ENCODE results near the gene THBS1.

Gene THBS1

DNA sequence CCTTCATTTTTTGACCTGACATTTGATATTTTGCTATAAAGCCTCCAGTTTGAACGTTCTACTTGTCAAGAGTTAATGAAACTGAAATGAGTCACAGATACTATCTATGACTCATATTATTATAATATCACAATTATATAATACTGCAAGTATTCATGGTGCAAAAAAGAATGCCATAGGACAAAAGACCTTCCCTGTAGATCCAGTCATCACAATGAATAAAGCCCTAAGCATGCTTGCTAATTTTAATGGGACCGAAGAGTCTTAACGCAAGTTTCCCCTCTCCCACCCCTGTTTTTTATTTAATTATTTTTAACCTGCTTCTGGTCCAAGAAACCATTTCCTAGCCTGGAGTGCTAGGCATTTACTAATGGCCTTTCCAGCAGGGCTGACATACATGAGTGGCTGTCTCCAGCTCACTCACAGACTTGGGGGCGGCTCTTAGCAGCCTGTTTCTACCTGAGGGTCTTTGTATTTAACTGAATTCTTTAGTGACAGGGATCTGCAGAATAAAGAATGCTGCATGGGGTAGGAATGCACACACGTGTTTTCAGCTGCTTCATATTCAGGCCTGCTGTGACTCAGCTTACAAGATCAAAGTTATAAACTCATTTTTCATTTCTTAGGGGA, 61.2 kb downstream of the THBS1 start:
- Histone ChIP-seq H3K36me3 (ENCODE audit: control insufficient read depth in 5 of 5, insufficient read depth in 5 of 5, low read length in 5 of 5) (no peaks in the 10 kb centered on the region), H3K9ac (ENCODE audit: low read length in 5 of 5) (no peak overlapping the region), H3K27me3 (ENCODE audit: control insufficient read depth in 5 of 5, insufficient read depth in 4 of 5, low read length in 5 of 5) (no peaks in the 10 kb centered on the region), H3K4me3 (ENCODE audit: low read depth in 1 of 5, low read length in 5 of 5) (no peak overlapping the region), H3K4me1 (ENCODE audit: control insufficient read depth in 5 of 5, insufficient read depth in 5 of 5, low read length in 5 of 5) (peaks cover 0 to 3% (median 0%) of the 10 kb centered on the region in 5 donors), H3K27ac (ENCODE audit: low read depth, low read length) (no peak overlapping the region), H3K9me3 (ENCODE audit: control insufficient read depth in 5 of 5, low read length in 5 of 5) (no peaks in the 10 kb centered on the region)

- Histone ChIP-seq H3K4me3 (ENCODE audit: low read depth in 1 of 5, low read length in 5 of 5) (no peak overlapping the region), H3K36me3 (ENCODE audit: control insufficient read depth in 5 of 5, insufficient read depth in 5 of 5, low read length in 5 of 5) (no peaks in the 10 kb centered on the region), H3K9me3 (ENCODE audit: control insufficient read depth in 5 of 5, low read length in 5 of 5) (no peaks in the 10 kb centered on the region), H3K9ac (ENCODE audit: low read length in 5 of 5) (no peak overlapping the region), H3K4me1 (ENCODE audit: control insufficient read depth in 5 of 5, insufficient read depth in 5 of 5, low read length in 5 of 5) (peaks cover 0 to 3% (median 0%) of the 10 kb centered on the region in 5 donors), H3K27ac (ENCODE audit: low read depth, low read length) (no peak overlapping the region), H3K27me3 (ENCODE audit: control insufficient read depth in 5 of 5, insufficient read depth in 4 of 5, low read length in 5 of 5) (no peaks in the 10 kb centered on the region)
Measured at GRCh38 chr15:39643727-39644126, 62.8 kb downstream of the THBS1 start.

DNA sequence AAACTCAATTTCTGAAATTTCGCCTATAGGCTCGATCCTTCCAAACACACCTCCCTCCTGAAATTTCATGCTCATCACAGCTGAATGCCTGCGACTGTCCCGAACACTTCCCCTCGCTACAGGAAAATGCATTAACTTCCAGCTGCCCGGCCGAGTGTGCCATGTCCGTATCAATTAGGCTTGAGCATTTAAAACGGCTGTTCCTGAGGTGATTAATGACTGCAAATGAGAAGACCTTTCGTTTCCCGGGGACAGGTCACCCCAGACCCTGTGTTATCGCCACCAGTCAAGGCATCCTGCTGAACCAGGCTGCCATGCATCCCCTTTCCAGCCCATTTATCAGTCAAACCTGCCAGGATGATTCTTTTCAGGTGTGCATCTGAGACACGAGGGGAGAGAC, 63.3 kb downstream of the THBS1 start:
- Histone ChIP-seq H3K36me3 (ENCODE audit: control insufficient read depth in 5 of 5, insufficient read depth in 5 of 5, low read length in 5 of 5) (no peaks in the 10 kb centered on the region), H3K4me1 (ENCODE audit: control insufficient read depth in 5 of 5, insufficient read depth in 5 of 5, low read length in 5 of 5) (peaks cover 0 to 3% (median 0%) of the 10 kb centered on the region in 5 donors), H3K27me3 (ENCODE audit: control insufficient read depth in 5 of 5, insufficient read depth in 4 of 5, low read length in 5 of 5) (no peaks in the 10 kb centered on the region), H3K9me3 (ENCODE audit: control insufficient read depth in 5 of 5, low read length in 5 of 5) (no peaks in the 10 kb centered on the region), H3K9ac (ENCODE audit: low read length in 5 of 5) (no peak overlapping the region), H3K27ac (ENCODE audit: low read depth, low read length) (no peak overlapping the region), H3K4me3 (ENCODE audit: low read depth in 1 of 5, low read length in 5 of 5) (no peak overlapping the region)

- peaks cover 0 to 3% (median 0%) of the 10 kb centered on the region in 5 donors for H3K4me1 ChIP-seq (ENCODE audit: control insufficient read depth in 5 of 5, insufficient read depth in 5 of 5, low read length in 5 of 5)
- no peaks in the 10 kb centered on the region for H3K36me3 ChIP-seq (ENCODE audit: control insufficient read depth in 5 of 5, insufficient read depth in 5 of 5, low read length in 5 of 5)
- no peak overlapping the region for H3K27ac ChIP-seq (ENCODE audit: low read depth, low read length)
- no peak overlapping the region for H3K4me3 ChIP-seq (ENCODE audit: low read depth in 1 of 5, low read length in 5 of 5)
- no peaks in the 10 kb centered on the region for H3K27me3 ChIP-seq (ENCODE audit: control insufficient read depth in 5 of 5, insufficient read depth in 4 of 5, low read length in 5 of 5)
- no peak overlapping the region for H3K9ac ChIP-seq (ENCODE audit: low read length in 5 of 5)
- no peaks in the 10 kb centered on the region for H3K9me3 ChIP-seq (ENCODE audit: control insufficient read depth in 5 of 5, low read length in 5 of 5)
Measured at GRCh38 chr15:39645138-39645975, 64.5 kb downstream of the THBS1 start.

GRCh38 chr15:39645976-39646257, 65.0 kb downstream of the THBS1 start:
- peaks cover 0 to 3% (median 0%) of the 10 kb centered on the region in 5 donors for H3K4me1 ChIP-seq (ENCODE audit: control insufficient read depth in 5 of 5, insufficient read depth in 5 of 5, low read length in 5 of 5)
- no peaks in the 10 kb centered on the region for H3K36me3 ChIP-seq (ENCODE audit: control insufficient read depth in 5 of 5, insufficient read depth in 5 of 5, low read length in 5 of 5)
- H3K9ac ChIP-seq (ENCODE audit: low read length in 5 of 5), result no peak overlapping the region
- H3K4me3 ChIP-seq (ENCODE audit: low read depth in 1 of 5, low read length in 5 of 5), result no peak overlapping the region
- H3K9me3 ChIP-seq (ENCODE audit: control insufficient read depth in 5 of 5, low read length in 5 of 5), result no peaks in the 10 kb centered on the region
- H3K27me3 ChIP-seq (ENCODE audit: control insufficient read depth in 5 of 5, insufficient read depth in 4 of 5, low read length in 5 of 5), result no peaks in the 10 kb centered on the region
- H3K27ac ChIP-seq (ENCODE audit: low read depth, low read length), result no peak overlapping the region

- H3K4me1 ChIP-seq (ENCODE audit: control insufficient read depth in 5 of 5, insufficient read depth in 5 of 5, low read length in 5 of 5), result peaks cover 0 to 3% (median 0%) of the 10 kb centered on the region in 5 donors
- no peak overlapping the region for H3K27ac ChIP-seq (ENCODE audit: low read depth, low read length)
- H3K27me3 ChIP-seq (ENCODE audit: control insufficient read depth in 5 of 5, insufficient read depth in 4 of 5, low read length in 5 of 5), result no peaks in the 10 kb centered on the region
- no peak overlapping the region for H3K4me3 ChIP-seq (ENCODE audit: low read depth in 1 of 5, low read length in 5 of 5)
- H3K36me3 ChIP-seq (ENCODE audit: control insufficient read depth in 5 of 5, insufficient read depth in 5 of 5, low read length in 5 of 5), result no peaks in the 10 kb centered on the region
- H3K9ac ChIP-seq (ENCODE audit: low read length in 5 of 5), result no peak overlapping the region
- no peaks in the 10 kb centered on the region for H3K9me3 ChIP-seq (ENCODE audit: control insufficient read depth in 5 of 5, low read length in 5 of 5)
Measured at GRCh38 chr15:39646425-39646824, 65.5 kb downstream of the THBS1 start.

Measured in subcutaneous abdominal adipose tissue (tissue), 5 donors.